GM23248 (cell line): ENCODE results near the gene CALN1. TPM values are rescaled to one million over a fixed set of nuclear protein-coding genes. Genes with fewer than 3 reads are reported as not detected.
"Not testable (repeated sequence)": the region's sequence is repeated elsewhere in the genome, so short reads cannot be mapped to it uniquely, and the experiment has no call there.

Source experiments
- DNase-seq: peaks from one replicate; pipeline ENCODE4 v3.0.0-alpha.2; 2015
- H2AFZ ChIP-seq: fragments of 200-600 bp; sonication (generic); 2 replicates; pipeline ENCODE4 v1.6.1; 2016; ENCODE audit warnings: antibody characterized with exemption
- H3F3A ChIP-seq: fragments of 200-600 bp; sonication (generic); 2 replicates; pipeline ENCODE4 v1.6.1; 2016; ENCODE audit warnings: mild to moderate bottlenecking, antibody characterized with exemption, mixed run types; ENCODE audit not compliant: insufficient read depth
- H3K27ac ChIP-seq: fragments of 200-600 bp; sonication (generic); 2 replicates; pipeline ENCODE4 v1.5.1; 2016; ENCODE audit warnings: mild to moderate bottlenecking
- H3K27me3 ChIP-seq: fragments of 200-600 bp; sonication (generic); replicated peaks from 2 replicates; pipeline ENCODE4 v1.6.1; 2016; ENCODE audit warnings: mild to moderate bottlenecking; ENCODE audit not compliant: insufficient read depth
- H3K36me3 ChIP-seq: fragments of 200-600 bp; sonication (generic); 2 replicates; pipeline ENCODE4 v1.6.1; 2016; ENCODE audit warnings: low read depth, mild to moderate bottlenecking
- H3K4me1 ChIP-seq: fragments of 200-600 bp; sonication (generic); 2 replicates; pipeline ENCODE4 v1.6.1; 2016; ENCODE audit warnings: mild to moderate bottlenecking; ENCODE audit not compliant: insufficient read depth
- H3K4me2 ChIP-seq: fragments of 200-600 bp; sonication (generic); one replicate; pipeline ENCODE4 v1.6.1; 2016; ENCODE audit warnings: mild to moderate bottlenecking; ENCODE audit not compliant: unreplicated experiment
- H3K4me3 ChIP-seq: fragments of 200-600 bp; sonication (generic); 2 replicates; pipeline ENCODE4 v1.5.1; 2016; ENCODE audit warnings: mild to moderate bottlenecking
- H3K79me2 ChIP-seq: fragments of 200-600 bp; sonication (generic); 2 replicates; pipeline ENCODE4 v1.6.1; 2016; ENCODE audit warnings: mild to moderate bottlenecking; ENCODE audit not compliant: insufficient read depth
- H3K9ac ChIP-seq: fragments of 200-600 bp; sonication (generic); 2 replicates; pipeline ENCODE4 v1.6.1; 2016; ENCODE audit warnings: mild to moderate bottlenecking
- H3K9me2 ChIP-seq: fragments of 200-600 bp; sonication (generic); 2 replicates; pipeline ENCODE4 v1.6.1; 2016; ENCODE audit warnings: mixed run types, mild to moderate bottlenecking, moderate library complexity; ENCODE audit not compliant: insufficient read depth
- H3K9me3 ChIP-seq: fragments of 200-600 bp; sonication (generic); one replicate; pipeline ENCODE4 v1.6.1; 2017; ENCODE audit warnings: low read depth
- H4K20me1 ChIP-seq: fragments of 200-600 bp; sonication (generic); 2 replicates; pipeline ENCODE4 v1.6.0; 2016; ENCODE audit not compliant: insufficient read depth
- EZH2 ChIP-seq: fragments of 200-600 bp; sonication (generic); IDR thresholded peaks from 2 replicates; pipeline ENCODE4 v1.6.1; 2018; ENCODE audit warnings: antibody characterized with exemption, mild to moderate bottlenecking; ENCODE audit not compliant: insufficient read depth, poor library complexity, severe bottlenecking
- EZH2phosphoT487 ChIP-seq: fragments of 200-600 bp; sonication (generic); IDR thresholded peaks from 2 replicates; pipeline ENCODE4 v1.6.1; 2018; ENCODE audit warnings: antibody characterized with exemption, moderate library complexity, mild to moderate bottlenecking, low read depth; ENCODE audit not compliant: insufficient read depth
- WGBS, 2 experiments: methylation state at CpG; one replicate each; pipeline ENCODE4 v1.1.6; 2015 to 2017; ENCODE audit warnings: low lambda C conversion rate in 2 of 2, low coverage in 1 of 2; ENCODE audit errors: missing lambda C conversion rate in 2 of 2; 5-methylcytosine and 5-hydroxymethylcytosine counted together
- in situ Hi-C: fragments of 300-500 bp; cut with MboI; formaldehyde crosslinking; loops from 2 replicates; pipeline ENCODE4 v1.15.0; 2020
- polyA plus RNA-seq: library from polyadenylated mRNA; unstranded; fragments of >200 nt; fragmentation: Nextera tagmentation; extraction: Ambion mirVana; gene quantifications from 2 replicates; pipeline ENCODE4 v1.2.1, GENCODE V29; 2016
- total RNA-seq: library from RNA; depleted of rRNA; stranded (reverse); fragments of >200 nt; shearing (Covaris generic); gene quantifications from 2 replicates; pipeline ENCODE4 v1.2.3, GENCODE V29; 2014

CALN1 gene
- total and polyA plus RNA-seq, 2 experiments from 2014 or later: not detected

- Histone ChIP-seq H3K36me3 (no peaks in the 10 kb centered on the region), H3K4me1 (no peaks in the 10 kb centered on the region), H3F3A (no peaks in the 10 kb centered on the region), H3K27me3 (no peaks in the 10 kb centered on the region), H3K79me2 (no peaks in the 10 kb centered on the region), H2AFZ (no peak overlapping the region), H3K4me2 (no peak overlapping the region), H3K9me2 (no peaks in the 10 kb centered on the region), H4K20me1 (no peaks in the 10 kb centered on the region), H3K9me3 (no peaks in the 10 kb centered on the region), H3K4me3 (no peak overlapping the region), H3K27ac (no peak overlapping the region), H3K9ac (no peak overlapping the region)
- WGBS, 2 experiments: 68 to 75% methylated on average over 5 of the region's 5 CpGs
- TF ChIP-seq EZH2: no peak
- TF ChIP-seq EZH2phosphoT487: no peak
- in situ Hi-C loops: no loop called here
- no peak for DNase-seq
These were observed 476.5 kb downstream of the CALN1 start for GRCh38 chr7:71935674-71936073.

- H3K27me3 ChIP-seq: no peaks in the 10 kb centered on the region
- no peak overlapping the region for H3K4me3 ChIP-seq
- 51 to 53% methylated on average over 7 of the region's 7 CpGs for WGBS, 2 experiments
- no peaks in the 10 kb centered on the region for H3K9me3 ChIP-seq
- H3K9me2 ChIP-seq: no peaks in the 10 kb centered on the region
- no peaks in the 10 kb centered on the region for H3K4me1 ChIP-seq
- TF ChIP-seq EZH2: no peak
- no peak for TF ChIP-seq EZH2phosphoT487
- H3K36me3 ChIP-seq: no peaks in the 10 kb centered on the region
- H3K9ac ChIP-seq: no peak overlapping the region
- H3F3A ChIP-seq: no peaks in the 10 kb centered on the region
- no peak overlapping the region for H3K27ac ChIP-seq
- H4K20me1 ChIP-seq: no peaks in the 10 kb centered on the region
- in situ Hi-C loops: no loop called here
- no peaks in the 10 kb centered on the region for H3K79me2 ChIP-seq
- no peak for DNase-seq
- H2AFZ ChIP-seq: no peak overlapping the region
- no peak overlapping the region for H3K4me2 ChIP-seq
These were observed 478.7 kb downstream of the CALN1 start for GRCh38 chr7:71933426-71933825.

GRCh38 chr7:71925663-71926062 lies 486.5 kb downstream of the CALN1 start:
- in situ Hi-C loops: no loop called here

GRCh38 chr7:71914204-71914603 lies 497.9 kb downstream of the CALN1 start:
- H3K27ac ChIP-seq, H3K9ac ChIP-seq, H3F3A ChIP-seq, H3K9me2 ChIP-seq, H3K9me3 ChIP-seq, H3K36me3 ChIP-seq, H3K4me3 ChIP-seq, in situ Hi-C loops, DNase-seq, H4K20me1 ChIP-seq, H2AFZ ChIP-seq, H3K27me3 ChIP-seq, H3K4me2 ChIP-seq, H3K4me1 ChIP-seq, H3K79me2 ChIP-seq: not testable (repeated sequence)
- 20 to 23% methylated on average over 4 of the region's 4 CpGs for WGBS, 2 experiments

More at GRCh38 chr7:71925663-71926062, 486.5 kb downstream of the CALN1 start:
- H3K79me2 ChIP-seq: no peaks in the 10 kb centered on the region
- H3K4me2 ChIP-seq: no peak overlapping the region
- no peaks in the 10 kb centered on the region for H3K9me2 ChIP-seq
- H3K4me3 ChIP-seq: no peak overlapping the region
- H3K9ac ChIP-seq: no peak overlapping the region
- H3K4me1 ChIP-seq: no peaks in the 10 kb centered on the region
- H4K20me1 ChIP-seq: no peaks in the 10 kb centered on the region
- H3F3A ChIP-seq: no peaks in the 10 kb centered on the region
- TF ChIP-seq EZH2 (no peak), EZH2phosphoT487 (no peak)
- H3K36me3 ChIP-seq: no peaks in the 10 kb centered on the region
- H2AFZ ChIP-seq: no peak overlapping the region
- WGBS, 2 experiments: 15 to 20% methylated on average over 7 of the region's 7 CpGs
- H3K9me3 ChIP-seq: no peaks in the 10 kb centered on the region
- H3K27ac ChIP-seq: no peak overlapping the region
- no peaks in the 10 kb centered on the region for H3K27me3 ChIP-seq
- no peak for DNase-seq

GRCh38 chr7:71912476-71912875 lies 499.7 kb downstream of the CALN1 start:
- in situ Hi-C loops: no loop called here
- Histone ChIP-seq H4K20me1 (no peaks in the 10 kb centered on the region), H3K9me2 (no peaks in the 10 kb centered on the region), H3F3A (no peaks in the 10 kb centered on the region), H3K9me3 (no peaks in the 10 kb centered on the region), H3K4me2 (no peak overlapping the region), H2AFZ (no peak overlapping the region), H3K36me3 (no peaks in the 10 kb centered on the region), H3K4me3 (no peak overlapping the region), H3K79me2 (no peaks in the 10 kb centered on the region), H3K27me3 (no peaks in the 10 kb centered on the region), H3K9ac (no peak overlapping the region), H3K4me1 (no peaks in the 10 kb centered on the region), H3K27ac (no peak overlapping the region)
- WGBS, 2 experiments: 31 to 34% methylated on average over 4 of the region's 4 CpGs
- TF ChIP-seq EZH2phosphoT487: no peak
- no peak for TF ChIP-seq EZH2
- no peak for DNase-seq
